EH (cell line): Measurements from ENCODE around the gene DEGS2.
A peak's percentile ranks its signal among the peaks of the same experiment; 100 is the strongest.

Experiments
- DNase-seq: peaks from one replicate; pipeline ENCODE4 v3.0.0-alpha.2; 2015; ENCODE audit warnings: low read depth

The DEGS2 gene

DNA sequence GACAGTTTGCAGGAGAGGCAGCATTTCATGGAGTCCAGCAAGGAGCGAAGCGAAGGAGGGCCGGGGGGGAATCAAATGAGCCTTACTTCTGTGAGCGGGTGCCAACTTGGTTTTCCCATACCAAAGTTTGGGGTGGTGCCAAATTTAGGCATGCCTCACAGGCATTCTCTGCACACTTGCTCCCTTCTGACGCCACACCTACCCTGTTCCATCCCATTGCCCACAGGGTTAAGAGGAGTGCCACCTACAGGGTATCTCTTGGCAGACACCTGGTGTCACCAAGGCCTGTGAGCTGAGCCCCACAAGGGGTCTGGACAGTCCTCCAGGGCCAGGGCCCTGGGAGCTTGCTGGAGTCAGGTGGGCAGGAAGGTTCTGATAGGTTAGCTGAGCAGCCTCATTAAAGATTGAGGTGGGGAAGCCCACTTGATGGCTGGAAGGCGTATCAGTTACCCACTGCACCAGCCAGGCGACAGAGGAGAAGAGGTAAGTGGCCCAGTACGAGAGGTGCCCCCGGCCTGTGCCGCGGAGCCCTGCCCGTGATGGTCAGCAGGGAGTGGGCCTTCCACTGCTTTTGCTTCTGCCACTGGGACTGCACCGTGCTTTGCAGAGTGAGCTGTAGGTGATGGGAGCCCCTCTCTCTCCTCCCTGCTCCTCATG lies 45.2 kb downstream of the DEGS2 start:
- no peak for DNase-seq

DNA sequence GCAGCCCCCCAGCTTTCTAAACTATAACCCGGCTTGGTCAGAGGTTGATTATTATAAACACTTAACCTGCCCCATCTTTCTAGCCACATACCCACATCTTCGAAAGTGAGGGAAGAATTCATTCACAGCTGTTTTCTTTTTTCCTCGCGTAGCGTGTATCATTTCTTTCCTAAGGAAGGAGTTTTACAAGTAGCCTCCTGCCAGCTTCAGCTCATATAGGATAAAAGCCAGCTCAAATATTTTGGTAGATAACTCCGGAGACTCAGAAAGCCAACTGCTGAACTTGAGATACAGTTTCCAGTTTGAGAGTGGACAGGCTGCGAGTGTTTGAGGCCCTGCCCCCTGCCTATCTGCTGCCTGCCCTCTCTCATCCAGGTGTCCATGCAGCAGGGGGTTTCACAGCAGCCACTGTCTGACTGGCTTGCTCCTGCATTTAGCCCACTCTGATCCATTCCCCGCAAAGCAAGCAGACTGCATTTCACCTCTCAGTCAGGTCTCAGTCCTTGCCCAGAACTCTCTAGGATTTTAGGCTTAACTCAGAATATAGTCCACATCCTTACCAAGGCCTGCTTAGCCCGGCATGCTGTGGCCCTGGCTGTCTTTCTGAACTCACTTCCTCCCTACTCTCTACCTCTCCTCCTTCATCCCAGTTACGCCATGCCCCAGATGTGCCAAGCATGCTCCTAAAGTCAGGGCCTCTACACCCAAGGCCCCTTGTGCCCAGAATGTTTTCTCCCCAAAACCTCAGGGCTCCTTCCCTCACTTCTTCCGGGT lies 47.3 kb downstream of the DEGS2 start:
- DNase-seq = no peak

DNA sequence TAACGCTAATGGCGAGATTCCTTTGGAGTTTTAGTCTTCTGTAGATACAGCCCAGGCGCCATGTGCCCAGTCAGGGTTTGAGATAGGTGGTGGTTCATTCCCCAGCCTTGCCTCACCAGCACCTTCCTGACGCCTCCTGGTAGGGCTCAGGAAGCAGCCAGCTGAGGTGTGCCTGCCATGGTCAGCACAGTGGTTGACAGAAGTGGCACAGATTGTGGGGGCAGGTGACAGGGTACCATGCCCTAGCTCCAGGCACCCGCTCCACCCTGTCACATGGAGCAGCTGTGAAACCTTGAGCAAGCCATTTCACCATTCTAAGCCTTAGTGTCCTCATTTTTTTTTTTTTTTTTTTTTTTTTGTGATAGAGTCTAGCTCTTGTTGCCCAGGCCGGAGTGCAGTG lies 48.6 kb downstream of the DEGS2 start:
- DNase-seq = no peak

DNA sequence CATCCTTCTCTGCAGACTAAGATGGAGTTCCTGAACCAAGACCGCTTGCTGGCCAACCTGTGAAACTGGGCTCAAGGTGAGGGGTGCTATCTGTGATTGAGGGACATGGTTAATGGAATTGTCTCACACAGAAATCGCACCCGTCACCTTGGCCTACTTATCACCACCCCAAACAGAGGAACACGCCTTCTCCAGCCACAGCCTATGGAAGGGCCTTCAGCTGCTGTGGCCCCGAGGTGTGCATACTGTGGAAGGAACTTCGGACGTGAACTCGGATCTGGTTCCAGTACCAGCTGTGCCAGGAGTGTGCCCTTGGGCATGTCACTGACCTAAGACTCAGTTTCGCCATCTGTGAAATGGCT lies 49.9 kb downstream of the DEGS2 start:
- no peak for DNase-seq

DNA sequence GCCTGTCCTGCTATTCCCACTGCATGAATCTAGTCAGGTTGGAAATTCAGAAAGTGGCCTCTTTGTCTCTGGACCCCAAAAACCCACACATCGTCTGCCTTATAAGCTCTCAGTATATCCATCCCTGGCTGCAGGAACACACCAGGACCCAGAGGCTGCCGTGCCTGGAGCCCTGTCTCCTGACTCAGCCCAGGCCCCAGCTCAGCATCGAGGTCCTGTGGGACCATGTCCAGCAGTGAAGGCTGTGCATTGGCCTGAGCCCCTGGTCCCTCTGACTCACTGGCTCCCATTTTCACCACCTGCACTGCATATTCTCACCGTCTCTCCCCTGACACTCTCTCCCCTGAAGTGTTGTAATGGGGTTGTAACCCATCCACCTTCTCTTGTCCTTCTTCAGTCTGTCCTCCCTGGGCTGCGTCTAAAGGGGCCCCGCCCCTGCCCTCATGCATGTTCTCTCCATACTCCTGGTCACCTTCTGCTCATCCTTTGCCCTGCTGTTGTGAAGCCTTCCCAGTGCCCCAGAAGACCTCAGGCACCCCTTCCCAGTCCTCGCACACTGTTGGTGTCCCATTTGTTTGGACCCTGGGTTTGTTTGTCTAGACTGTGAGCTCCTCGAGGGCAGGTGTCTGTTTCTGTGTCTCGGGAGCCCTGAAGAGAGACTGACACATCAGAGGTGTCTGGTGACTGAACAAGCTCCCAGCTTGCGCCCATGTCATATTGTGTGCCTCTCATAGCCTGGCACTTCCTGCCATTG lies 50.4 kb downstream of the DEGS2 start:
- DNase-seq = peak; percentile 20

DNA sequence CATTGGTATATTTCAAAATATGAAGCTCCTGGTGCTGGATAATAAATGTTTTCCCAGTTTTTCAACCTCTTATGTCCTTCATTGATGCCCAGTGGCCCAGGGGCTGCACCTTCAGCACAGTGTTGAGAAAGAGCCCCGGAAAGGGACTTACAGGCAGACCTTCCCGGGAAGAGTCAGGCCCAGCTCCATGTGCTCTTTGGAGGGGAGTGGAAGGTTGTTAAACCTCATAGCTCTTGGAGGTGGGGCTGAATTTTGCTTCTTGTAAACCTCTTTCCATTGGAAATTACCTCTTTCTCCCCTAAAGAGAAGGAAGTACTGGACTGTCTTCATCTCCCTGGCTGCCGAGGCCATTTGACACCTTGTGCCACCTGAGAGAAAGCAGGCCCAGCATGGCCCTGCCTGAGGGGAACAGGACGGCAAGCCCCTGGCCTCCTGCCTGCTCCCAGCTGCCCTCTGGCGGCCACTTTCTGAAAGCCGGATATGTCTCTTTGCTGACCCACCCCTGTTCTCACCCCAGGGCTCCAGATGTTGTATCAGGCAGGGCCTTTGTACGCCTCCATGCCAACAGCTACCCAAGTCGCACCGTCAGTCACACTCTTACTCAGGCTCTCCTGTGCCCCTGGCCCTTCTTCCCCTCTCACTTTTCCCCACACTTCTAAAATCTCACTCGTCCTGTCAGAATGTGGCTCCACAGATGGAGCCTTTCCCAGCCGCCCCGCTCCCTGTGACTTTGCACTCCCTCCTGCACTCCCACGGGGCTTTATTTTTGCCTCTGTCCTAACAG lies 51.2 kb downstream of the DEGS2 start:
- peak; percentile 73 for DNase-seq

DNA sequence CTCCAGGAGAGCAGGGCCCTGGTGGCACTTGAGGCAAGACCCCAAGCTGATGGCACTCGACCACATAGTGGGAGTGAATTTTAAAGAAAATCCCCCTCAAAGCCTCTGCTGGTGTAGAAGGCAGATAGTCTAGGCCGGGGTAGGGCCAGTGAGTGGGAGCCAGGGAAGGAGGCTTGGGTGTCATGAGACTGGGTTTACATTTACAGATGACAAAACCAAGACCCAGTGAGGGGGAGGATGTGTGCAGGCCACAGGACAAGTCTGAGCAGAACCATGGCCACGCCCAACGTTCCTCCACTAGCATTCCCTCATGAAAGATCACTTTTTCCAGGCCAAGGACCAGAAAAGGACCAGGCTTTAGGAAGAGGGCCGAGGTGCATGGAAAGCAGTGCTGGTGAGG lies 52.2 kb downstream of the DEGS2 start:
- DNase-seq = no peak

DNA sequence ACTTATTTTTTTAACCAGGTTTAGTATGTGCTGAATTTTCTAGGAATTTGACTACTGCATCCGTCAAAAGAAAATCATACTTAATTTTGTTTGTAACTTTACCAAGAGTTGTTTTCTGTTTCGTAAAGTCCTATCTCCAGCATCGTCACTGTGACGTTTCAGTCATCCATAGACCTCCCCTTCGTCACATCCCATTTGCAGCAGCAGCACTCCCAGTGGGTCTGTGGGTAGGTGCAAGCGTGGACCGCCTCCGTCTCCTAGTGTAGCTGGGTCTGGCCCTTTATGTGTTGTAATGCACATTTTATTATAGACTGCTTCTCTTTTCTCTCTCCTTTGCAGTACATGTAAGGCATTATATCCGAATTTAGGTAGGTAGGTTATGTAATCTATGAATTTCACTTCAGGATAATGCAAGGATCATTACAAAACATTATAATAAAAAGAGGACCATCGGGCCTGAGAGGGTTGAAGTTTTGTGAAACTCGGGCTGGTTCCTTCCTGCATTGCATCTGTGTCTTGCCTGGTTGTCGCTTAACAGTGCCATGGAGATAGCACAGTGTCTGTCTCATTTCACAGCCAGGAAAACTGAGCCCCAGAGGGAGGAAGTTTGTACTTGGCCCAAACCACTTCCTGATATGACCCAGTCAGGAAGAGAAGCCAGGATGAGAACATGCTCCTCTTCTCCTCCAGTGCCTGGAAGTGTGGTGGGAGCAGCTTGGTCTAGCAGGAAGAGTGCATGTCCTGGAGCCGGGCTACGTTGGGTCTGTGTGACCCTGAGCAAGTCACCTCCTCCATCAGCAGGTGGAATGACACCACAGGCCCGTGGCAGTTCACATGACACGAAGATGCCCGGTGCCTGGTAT lies 53.0 kb downstream of the DEGS2 start:
- no peak for DNase-seq

DNA sequence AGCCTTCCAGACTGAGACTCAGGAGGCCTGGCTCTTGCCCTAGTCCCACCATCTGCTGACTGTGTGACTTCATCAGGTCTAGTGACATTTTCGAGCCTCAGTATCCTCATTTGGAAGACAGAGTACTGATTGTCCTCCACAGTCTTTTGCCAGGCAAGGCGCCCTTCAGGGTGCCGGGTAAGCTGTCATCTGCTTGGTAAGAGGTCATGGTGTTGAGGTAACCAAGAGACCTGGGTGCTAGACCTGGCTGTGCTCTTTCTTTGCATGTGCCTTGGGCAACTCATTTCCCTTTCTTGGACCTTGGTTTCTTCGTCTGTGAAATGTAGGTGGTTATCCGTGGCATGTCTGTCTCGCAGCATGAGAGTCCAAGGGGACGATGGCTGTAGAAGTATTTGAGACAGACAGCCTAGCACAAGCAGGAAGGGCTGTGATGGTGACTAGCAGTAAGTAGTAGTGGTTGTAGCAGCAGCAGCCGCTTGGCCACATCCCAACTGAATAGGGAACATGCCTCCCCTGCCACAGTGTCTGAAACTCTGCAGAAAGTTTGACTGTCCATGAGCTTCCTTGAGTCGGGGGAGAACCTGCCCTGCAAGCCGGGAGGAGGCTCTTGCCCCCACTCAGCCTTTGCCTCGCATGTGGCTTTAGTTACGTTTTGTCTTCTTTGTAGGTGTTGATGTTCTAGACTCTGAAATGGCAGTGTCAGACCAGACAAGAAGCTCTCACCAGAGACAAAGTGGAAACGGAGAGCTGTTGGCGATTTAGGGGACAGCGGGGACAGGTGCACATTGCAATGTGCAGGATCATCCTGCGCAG lies 53.9 kb downstream of the DEGS2 start:
- DNase-seq = peak; percentile 32

DNA sequence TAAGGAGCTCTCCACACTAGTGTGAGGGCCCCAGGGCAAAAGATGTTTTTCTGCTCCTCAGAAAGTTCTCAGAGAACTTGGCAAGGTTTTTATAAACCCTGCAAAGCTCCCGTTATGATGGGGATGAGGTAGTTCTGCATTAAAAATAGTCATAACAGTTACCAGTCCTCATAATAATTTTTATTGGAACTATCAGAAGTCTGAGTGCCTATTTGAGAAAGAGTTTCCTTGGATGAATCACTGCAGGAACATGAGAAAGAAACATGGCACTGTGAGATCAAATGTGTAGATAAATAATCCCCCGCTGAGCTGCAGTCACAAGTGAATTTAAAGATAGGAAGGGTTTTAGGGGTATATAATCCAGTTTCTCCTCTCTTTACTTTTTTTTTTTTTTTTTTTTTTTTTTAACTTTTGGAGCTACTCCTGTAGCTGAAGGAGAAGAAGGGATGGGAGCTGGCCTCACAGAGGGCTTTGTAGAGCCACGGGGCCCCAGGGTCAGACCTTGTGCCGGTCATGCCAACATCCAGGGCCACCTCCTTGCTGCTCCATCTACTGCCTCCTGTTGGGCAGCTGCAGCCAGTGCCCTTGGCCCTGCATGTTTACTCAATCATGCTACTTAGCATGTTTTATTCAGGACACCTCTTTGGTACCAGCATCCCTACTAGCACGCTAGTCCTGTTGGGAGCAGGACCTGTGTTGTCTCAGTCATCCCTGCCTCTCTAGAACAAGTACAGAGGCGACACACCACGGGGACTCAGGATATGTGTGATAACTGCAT lies 54.7 kb downstream of the DEGS2 start:
- peak; percentile 94 for DNase-seq

DNA sequence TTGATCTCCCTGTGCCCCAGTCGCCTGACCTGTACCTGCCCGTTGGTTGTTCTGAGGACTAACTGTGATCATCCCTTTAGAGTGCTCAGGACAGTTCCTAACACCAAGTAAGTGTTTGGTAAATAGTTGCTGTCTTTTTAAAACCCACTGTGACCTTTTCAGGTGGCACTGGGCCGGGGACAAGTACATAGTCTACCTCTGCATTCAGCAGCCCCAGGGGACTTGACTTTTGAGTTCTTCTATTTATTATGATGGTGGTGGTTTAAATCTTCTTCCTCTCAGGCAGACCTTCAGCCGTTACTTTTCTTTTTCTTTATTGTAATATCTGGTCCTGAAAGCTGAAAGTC lies 55.5 kb downstream of the DEGS2 start:
- DNase-seq = no peak

DNA sequence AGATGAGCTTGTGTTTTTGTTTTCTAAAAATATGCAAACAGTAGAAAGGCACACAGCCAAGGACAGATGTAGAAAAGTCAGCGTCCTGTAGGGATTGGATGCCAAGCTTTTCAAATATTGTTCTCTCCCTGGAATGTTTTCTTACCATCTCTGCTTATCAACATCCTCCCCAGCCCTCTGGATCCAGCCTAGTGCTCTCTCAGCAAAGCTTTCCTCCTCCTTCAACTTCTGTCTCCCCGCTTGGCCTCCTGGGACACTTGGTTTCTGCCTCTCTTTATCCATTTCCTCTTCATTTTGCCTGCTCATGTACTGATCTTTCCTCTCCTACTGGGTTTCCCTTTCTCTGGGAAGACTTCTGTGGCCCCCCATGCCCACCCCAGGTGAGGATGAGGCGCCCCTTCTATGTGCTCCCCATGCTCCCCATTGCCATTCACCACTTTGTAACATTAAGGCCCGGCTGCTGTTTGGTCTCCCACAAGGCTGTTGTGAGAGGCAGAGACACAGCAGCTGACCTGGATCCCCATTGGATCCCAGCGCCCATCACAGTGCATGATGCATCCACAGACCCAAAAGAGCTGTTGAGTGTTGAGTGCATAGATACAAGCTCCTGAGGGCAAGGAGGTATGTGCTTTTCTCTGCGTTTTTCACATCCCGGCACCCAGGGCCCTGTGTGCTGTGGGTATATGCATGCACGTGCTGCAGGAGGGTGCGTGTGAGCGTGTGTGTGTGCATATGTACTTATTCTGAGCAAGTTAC lies 56.0 kb downstream of the DEGS2 start:
- peak; percentile 55 for DNase-seq

DNA sequence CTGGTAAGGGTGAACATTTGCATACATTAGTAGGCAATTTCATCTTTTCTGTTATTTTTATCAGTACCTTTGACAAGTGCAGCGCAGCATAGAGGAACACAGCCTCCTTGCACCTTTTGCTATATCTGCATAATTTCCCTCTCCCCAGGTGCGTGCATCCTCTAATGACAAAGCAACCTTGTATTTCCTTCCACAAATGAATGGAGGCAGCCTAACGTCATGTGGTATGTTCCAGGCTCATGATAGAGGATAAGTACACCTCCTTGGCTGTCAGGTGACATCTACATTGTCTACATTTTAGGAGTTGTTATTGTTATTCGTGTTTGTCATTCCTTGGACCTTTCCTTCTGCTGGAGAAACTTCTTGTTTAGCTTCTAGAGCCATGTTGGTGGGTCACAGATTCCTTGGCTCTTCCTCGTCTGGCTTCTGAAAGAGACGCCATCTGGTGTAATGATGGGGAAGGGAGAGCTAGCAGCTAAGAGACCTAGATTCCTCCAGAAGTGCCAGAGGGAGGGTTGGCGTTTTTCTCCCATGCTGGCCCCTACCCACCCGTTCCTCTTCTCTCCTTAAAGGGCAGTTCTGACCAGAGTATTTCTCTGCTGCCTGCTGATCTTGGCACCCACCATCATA lies 57.2 kb downstream of the DEGS2 start:
- DNase-seq = no peak

DNA sequence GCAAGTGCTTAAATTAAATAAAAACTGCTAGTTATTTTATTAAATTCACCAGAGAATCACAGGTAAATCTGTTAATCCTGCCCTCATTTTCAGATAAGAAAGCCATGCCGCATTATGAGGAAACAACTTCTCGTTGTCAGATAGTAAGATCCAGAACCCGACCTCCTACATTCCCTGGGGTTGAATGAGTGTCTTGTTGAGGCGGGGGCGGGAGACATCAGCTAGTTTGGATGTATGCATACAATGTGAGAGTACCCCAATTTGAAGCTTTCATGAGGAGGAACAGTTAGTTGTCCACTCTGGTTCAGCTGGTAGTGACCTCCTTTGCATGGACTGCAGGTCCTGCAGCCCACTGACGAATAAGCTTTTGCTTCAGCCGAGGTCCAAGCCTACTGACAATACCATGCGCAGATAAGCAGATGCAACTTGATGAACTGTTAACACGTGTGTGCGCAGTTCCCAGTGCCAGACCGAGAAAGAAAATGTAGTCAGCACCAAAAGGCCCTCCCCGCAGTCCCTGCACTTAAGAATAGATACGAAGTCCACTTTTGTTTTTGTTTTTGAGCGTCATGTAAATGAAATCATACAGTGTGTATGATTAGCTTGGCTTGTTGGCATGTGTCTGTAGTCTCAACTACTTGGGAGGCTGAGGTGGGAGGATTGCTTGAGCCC lies 59.3 kb downstream of the DEGS2 start:
- DNase-seq = no peak

DNA sequence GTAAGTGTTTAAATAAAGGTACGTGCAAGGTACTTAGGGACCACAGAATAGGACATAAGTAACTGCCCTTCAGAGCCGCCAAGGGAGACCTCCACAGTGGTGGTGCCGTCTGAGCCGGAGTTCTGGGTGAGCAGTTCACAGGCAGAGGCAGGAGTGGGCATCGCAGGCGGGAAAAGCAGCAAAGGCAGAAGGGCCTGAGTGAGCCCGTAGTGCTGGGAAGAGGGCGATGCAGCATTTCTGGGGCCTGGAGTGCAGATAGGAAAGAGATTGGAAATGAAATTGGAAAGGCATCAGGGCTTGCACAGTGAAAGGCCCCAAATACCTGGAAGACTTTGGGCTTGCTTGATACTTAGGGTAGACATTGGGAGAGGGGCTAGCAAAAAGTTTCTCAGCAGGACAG lies 61.3 kb downstream of the DEGS2 start:
- DNase-seq = no peak

DNA sequence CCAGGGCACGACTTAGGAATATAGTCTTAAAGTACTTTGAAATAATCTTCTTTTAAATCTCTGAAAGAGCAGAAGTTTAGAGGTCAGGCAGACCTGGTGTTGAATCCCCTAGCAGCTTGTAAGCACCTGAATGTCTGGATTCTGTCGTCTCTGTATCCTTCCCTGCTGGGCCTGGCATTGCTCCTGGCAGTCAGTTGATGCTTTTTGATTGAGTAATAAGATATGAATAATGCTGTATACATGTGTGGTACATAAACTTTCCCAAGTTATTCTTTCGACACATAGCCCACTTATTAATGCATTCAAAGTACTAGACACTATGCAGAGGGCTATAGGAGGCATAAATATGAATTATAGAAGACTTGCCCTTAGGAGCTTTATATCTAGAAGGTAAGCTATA lies 62.8 kb downstream of the DEGS2 start:
- DNase-seq = peak; percentile 75
